Astrocyte (in vitro differentiated cells and primary cell): ENCODE measurements around the gene DOP1A. TPM values are rescaled to one million over a fixed set of nuclear protein-coding genes. Genes with fewer than 3 reads are reported as not detected.

Experiments used
- DNase-seq: peaks from one replicate; pipeline ENCODE4 v3.0.0-alpha.2; 2010; ENCODE audit warnings: low read depth
- FAIRE-seq: peaks from 2 replicates; lab custom pipeline; 2011; peaks lifted over from hg19 to GRCh38; lab: Jason Lieb, UNC
- H2AFZ ChIP-seq: 2 replicates; pipeline ENCODE4 v1.6.0; 2012; ENCODE audit warnings: low read depth, low read length, inconsistent platforms
- H3K27ac ChIP-seq: 2 replicates; pipeline ENCODE4 v1.5.1; 2011; ENCODE audit warnings: low read depth, low read length, inconsistent platforms
- H3K27me3 ChIP-seq: 2 replicates; pipeline ENCODE4 v1.6.0; 2011; ENCODE audit warnings: low read length, inconsistent platforms; ENCODE audit not compliant: insufficient read depth
- H3K36me3 ChIP-seq: 2 replicates; pipeline ENCODE4 v1.5.1; 2011; ENCODE audit warnings: low read length, inconsistent platforms; ENCODE audit not compliant: insufficient read depth
- H3K4me1 ChIP-seq: 2 replicates; pipeline ENCODE4 v1.5.1; 2011; ENCODE audit warnings: low read length, inconsistent platforms; ENCODE audit not compliant: insufficient read depth
- H3K4me2 ChIP-seq: 2 replicates; pipeline ENCODE4 v1.6.0; 2012; ENCODE audit warnings: low read length, inconsistent platforms
- H3K4me3 ChIP-seq: 2 replicates; pipeline ENCODE4 v1.5.1; 2011; ENCODE audit warnings: low read depth, mild to moderate bottlenecking, low read length, inconsistent platforms; ENCODE audit not compliant: insufficient read depth
- H3K79me2 ChIP-seq: 2 replicates; pipeline ENCODE4 v1.6.0; 2012; ENCODE audit warnings: mild to moderate bottlenecking, low read length, inconsistent platforms; ENCODE audit not compliant: insufficient read depth
- H3K9ac ChIP-seq: 2 replicates; pipeline ENCODE4 v1.6.0; 2012; ENCODE audit warnings: mild to moderate bottlenecking, low read length, inconsistent platforms
- H3K9me3 ChIP-seq: 2 replicates; pipeline ENCODE4 v1.5.1; 2012; ENCODE audit warnings: low read depth, mild to moderate bottlenecking, low read length, inconsistent platforms; ENCODE audit not compliant: insufficient read depth
- H4K20me1 ChIP-seq: 2 replicates; pipeline ENCODE4 v1.6.0; 2012; ENCODE audit warnings: low read length, inconsistent platforms; ENCODE audit not compliant: insufficient read depth
- H3K27ac Mint-ChIP-seq: one replicate; pipeline ENCODE4 v1.8.0; 2021; ENCODE audit warnings: mild to moderate bottlenecking, mixed read lengths; ENCODE audit not compliant: unreplicated experiment
- H3K27me3 Mint-ChIP-seq: one replicate; pipeline ENCODE4 v1.8.0; 2021; ENCODE audit warnings: low read depth, mixed read lengths; ENCODE audit not compliant: unreplicated experiment
- H3K36me3 Mint-ChIP-seq: one replicate; pipeline ENCODE4 v1.8.0; 2021; ENCODE audit warnings: low read depth, mixed read lengths; ENCODE audit not compliant: unreplicated experiment
- H3K4me1 Mint-ChIP-seq: one replicate; pipeline ENCODE4 v1.8.0; 2021; ENCODE audit warnings: low read depth, mixed read lengths; ENCODE audit not compliant: unreplicated experiment
- H3K4me3 Mint-ChIP-seq: one replicate; pipeline ENCODE4 v1.8.0; 2021; ENCODE audit warnings: mild to moderate bottlenecking, moderate library complexity, mixed read lengths; ENCODE audit not compliant: unreplicated experiment
- H3K9me3 Mint-ChIP-seq: one replicate; pipeline ENCODE4 v1.8.0; 2021; ENCODE audit warnings: mild to moderate bottlenecking, mixed read lengths; ENCODE audit not compliant: unreplicated experiment
- EZH2 ChIP-seq: IDR thresholded peaks from 2 replicates; pipeline ENCODE4 v1.6.1; 2012; ENCODE audit warnings: mild to moderate bottlenecking, low read length, inconsistent platforms; ENCODE audit not compliant: insufficient read depth
- total RNA-seq: library from RNA; stranded (reverse); gene quantifications from 2 replicates; pipeline ENCODE4 v1.2.1, GENCODE V29; 2021
- TF ChIP-seq, protein P1 (sequence below): IDR thresholded peaks from 2 replicates; pipeline ENCODE4 v1.5.1; 2011; ENCODE audit warnings: low read depth, mild to moderate bottlenecking, inconsistent platforms, low read length, moderate library complexity; ENCODE audit not compliant: insufficient read depth

Gene DOP1A
- total RNA-seq, 1 donor from 2014 or later, result 14.2 TPM

DNA sequence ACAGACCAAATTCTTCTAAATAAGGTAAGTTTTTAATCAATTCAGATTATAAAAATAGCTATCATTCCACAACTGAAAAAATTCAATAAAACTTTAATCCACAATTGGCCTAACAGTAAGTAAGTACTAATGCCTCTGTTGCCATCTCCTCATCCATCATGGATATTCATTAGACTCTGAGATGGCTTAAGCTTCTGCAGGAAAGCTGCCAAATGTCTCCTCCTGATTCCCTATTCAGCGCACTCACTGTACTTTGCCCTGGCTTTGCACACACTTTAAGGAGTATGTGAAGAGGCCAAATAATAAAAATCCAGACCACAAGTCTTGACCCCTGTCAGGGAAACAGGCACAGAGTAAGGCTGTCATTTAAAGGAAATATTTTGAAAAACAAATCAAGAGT, 102.0 kb downstream of the DOP1A start:
- Mint-ChIP-seq H3K4me1 (peaks cover 2% of the 10 kb centered on the region), H3K27ac (no peak overlapping the region), H3K9me3 (no peaks in the 10 kb centered on the region), H3K36me3 (peaks cover 20% of the 10 kb centered on the region), H3K27me3 (no peaks in the 10 kb centered on the region), H3K4me3 (no peak overlapping the region)
- Histone ChIP-seq H3K4me1 (no peaks in the 10 kb centered on the region), H3K27me3 (no peaks in the 10 kb centered on the region), H3K79me2 (no peaks in the 10 kb centered on the region), H3K4me3 (no peak overlapping the region), H4K20me1 (peaks cover 8% of the 10 kb centered on the region), H3K4me2 (no peak overlapping the region), H3K9me3 (no peaks in the 10 kb centered on the region), H3K36me3 (peaks cover 74% of the 10 kb centered on the region), H3K9ac (no peak overlapping the region), H3K27ac (no peak overlapping the region), H2AFZ (no peak overlapping the region)
- TF ChIP-seq EZH2, result no peak
- FAIRE-seq (no peak), DNase-seq (peak; percentile 30)

DNA sequence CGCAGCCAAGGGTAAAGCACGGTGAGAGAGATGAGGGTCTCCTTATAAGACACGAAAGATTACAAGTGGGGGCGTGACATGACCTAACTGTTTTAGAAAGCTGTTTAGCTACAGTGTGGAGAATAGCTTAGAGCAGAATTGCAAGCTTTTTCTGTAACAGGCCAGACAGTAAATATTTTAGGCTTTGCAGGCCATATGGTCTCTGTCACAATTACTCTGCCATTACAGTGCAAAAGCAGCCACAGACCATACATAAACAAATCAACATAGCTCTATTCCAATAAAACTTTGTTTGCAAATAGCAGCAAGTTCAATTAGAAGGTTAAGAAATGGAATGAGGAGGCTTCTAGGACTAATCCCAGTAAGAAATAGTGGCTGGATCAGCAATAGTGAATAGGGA, 108.8 kb downstream of the DOP1A start:
- Histone ChIP-seq H3K27me3 (no peaks in the 10 kb centered on the region), H2AFZ (no peak overlapping the region), H3K9me3 (no peaks in the 10 kb centered on the region), H3K4me1 (no peaks in the 10 kb centered on the region), H3K27ac (no peak overlapping the region), H3K79me2 (peaks cover 11% of the 10 kb centered on the region), H3K4me3 (no peak overlapping the region), H3K36me3 (peaks cover 75% of the 10 kb centered on the region), H3K9ac (no peak overlapping the region), H4K20me1 (peaks cover 41% of the 10 kb centered on the region), H3K4me2 (no peak overlapping the region)
- TF ChIP-seq EZH2, result no peak
- TF ChIP-seq, protein P1, sequence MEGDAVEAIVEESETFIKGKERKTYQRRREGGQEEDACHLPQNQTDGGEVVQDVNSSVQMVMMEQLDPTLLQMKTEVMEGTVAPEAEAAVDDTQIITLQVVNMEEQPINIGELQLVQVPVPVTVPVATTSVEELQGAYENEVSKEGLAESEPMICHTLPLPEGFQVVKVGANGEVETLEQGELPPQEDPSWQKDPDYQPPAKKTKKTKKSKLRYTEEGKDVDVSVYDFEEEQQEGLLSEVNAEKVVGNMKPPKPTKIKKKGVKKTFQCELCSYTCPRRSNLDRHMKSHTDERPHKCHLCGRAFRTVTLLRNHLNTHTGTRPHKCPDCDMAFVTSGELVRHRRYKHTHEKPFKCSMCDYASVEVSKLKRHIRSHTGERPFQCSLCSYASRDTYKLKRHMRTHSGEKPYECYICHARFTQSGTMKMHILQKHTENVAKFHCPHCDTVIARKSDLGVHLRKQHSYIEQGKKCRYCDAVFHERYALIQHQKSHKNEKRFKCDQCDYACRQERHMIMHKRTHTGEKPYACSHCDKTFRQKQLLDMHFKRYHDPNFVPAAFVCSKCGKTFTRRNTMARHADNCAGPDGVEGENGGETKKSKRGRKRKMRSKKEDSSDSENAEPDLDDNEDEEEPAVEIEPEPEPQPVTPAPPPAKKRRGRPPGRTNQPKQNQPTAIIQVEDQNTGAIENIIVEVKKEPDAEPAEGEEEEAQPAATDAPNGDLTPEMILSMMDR, result no peak
- Mint-ChIP-seq H3K36me3 (peaks cover 20% of the 10 kb centered on the region), H3K27ac (no peak overlapping the region), H3K4me1 (peaks cover 5% of the 10 kb centered on the region), H3K9me3 (no peaks in the 10 kb centered on the region), H3K4me3 (no peak overlapping the region), H3K27me3 (no peaks in the 10 kb centered on the region)
- FAIRE-seq (no peak), DNase-seq (no peak)

DNA sequence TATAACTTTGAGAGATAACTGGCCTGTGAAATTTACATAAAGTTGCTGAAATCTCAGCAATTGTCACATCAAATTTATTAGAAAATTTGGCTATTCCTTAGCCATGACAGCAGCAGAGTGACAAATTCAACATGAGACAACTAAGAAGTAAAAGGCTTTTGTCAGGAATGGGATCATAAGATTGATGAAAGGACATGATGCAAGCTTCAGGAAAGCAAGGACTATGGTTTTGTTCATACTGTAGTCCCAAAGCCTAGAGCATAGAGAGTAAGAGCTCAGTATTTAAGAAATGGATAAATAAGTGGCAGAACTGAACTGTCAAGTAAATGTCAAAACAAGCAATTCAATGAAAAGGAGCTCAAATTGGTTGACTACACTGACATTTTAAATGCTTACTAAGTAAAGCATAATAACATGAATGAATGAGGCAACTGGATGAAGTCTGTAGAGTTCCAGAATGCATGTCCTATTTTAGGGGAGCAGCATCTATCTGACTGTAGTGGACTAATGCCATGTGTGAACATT, 113.0 kb downstream of the DOP1A start:
- TF ChIP-seq, protein P1, result no peak
- no peak for TF ChIP-seq EZH2
- H3K4me3 Mint-ChIP-seq, result no peak overlapping the region
- H3K36me3 ChIP-seq, result peaks cover 71% of the 10 kb centered on the region
- peaks cover 27% of the 10 kb centered on the region for H3K79me2 ChIP-seq
- peaks cover 30% of the 10 kb centered on the region for H3K36me3 Mint-ChIP-seq
- H4K20me1 ChIP-seq, result peaks cover 74% of the 10 kb centered on the region
- no peaks in the 10 kb centered on the region for H3K27me3 Mint-ChIP-seq
- no peaks in the 10 kb centered on the region for H3K9me3 ChIP-seq
- no peak overlapping the region for H3K4me2 ChIP-seq
- H2AFZ ChIP-seq, result no peak overlapping the region
- DNase-seq (no peak), FAIRE-seq (no peak)
- H3K27ac Mint-ChIP-seq, result no peak overlapping the region
- peaks cover 22% of the 10 kb centered on the region for H3K4me1 ChIP-seq
- H3K27me3 ChIP-seq, result no peaks in the 10 kb centered on the region
- peaks cover 35% of the 10 kb centered on the region for H3K4me1 Mint-ChIP-seq
- no peak overlapping the region for H3K4me3 ChIP-seq
- no peak overlapping the region for H3K27ac ChIP-seq
- no peak overlapping the region for H3K9ac ChIP-seq
- no peaks in the 10 kb centered on the region for H3K9me3 Mint-ChIP-seq
